Coronary artery (tissue), 2 donors: ENCODE measurements around the gene GXYLT2.

Experiments used
- DNase-seq: peaks from one replicate; pipeline ENCODE4 v3.0.0-alpha.2; 2017; ENCODE audit warnings: low spot score
- H3K27ac ChIP-seq, 2 donors: fragments of 200-600 bp; sonication (generic); one replicate each; pipeline ENCODE4 v1.5.1; 2016 to 2019
- H3K4me3 ChIP-seq: fragments of 200-600 bp; sonication (generic); 2 replicates; pipeline ENCODE4 v1.5.1; 2016; ENCODE audit warnings: mild to moderate bottlenecking, moderate library complexity
- TF ChIP-seq, protein P1 (sequence below): fragments of 200-600 bp; sonication (generic); IDR thresholded peaks from one replicate; pipeline ENCODE4 v1.5.1; 2019; ENCODE audit warnings: antibody characterized with exemption

The GXYLT2 gene

DNA sequence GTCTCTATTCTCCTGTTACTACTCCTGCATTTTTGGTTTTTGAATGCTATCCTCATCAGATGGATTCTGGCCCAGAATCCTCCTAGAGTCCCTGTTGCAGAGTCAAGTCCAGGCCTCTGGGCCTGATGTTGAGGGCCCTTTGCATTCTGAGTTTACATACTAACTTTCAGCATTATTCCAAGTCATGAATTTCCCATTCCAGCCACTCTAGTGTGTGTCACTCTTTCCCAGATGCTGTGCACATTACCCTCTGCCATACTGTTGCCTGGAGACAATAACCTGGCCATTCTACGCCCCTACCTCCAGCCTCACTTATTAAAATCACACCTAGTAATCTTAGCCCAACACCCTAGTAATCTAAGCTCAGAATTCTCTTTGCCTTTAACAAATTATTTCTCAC lies 53.4 kb downstream of the GXYLT2 start:
- no peak for DNase-seq
- H3K27ac ChIP-seq = no peak overlapping the region
- TF ChIP-seq, protein P1, sequence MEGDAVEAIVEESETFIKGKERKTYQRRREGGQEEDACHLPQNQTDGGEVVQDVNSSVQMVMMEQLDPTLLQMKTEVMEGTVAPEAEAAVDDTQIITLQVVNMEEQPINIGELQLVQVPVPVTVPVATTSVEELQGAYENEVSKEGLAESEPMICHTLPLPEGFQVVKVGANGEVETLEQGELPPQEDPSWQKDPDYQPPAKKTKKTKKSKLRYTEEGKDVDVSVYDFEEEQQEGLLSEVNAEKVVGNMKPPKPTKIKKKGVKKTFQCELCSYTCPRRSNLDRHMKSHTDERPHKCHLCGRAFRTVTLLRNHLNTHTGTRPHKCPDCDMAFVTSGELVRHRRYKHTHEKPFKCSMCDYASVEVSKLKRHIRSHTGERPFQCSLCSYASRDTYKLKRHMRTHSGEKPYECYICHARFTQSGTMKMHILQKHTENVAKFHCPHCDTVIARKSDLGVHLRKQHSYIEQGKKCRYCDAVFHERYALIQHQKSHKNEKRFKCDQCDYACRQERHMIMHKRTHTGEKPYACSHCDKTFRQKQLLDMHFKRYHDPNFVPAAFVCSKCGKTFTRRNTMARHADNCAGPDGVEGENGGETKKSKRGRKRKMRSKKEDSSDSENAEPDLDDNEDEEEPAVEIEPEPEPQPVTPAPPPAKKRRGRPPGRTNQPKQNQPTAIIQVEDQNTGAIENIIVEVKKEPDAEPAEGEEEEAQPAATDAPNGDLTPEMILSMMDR = no peak
- no peak overlapping the region for H3K4me3 ChIP-seq

DNA sequence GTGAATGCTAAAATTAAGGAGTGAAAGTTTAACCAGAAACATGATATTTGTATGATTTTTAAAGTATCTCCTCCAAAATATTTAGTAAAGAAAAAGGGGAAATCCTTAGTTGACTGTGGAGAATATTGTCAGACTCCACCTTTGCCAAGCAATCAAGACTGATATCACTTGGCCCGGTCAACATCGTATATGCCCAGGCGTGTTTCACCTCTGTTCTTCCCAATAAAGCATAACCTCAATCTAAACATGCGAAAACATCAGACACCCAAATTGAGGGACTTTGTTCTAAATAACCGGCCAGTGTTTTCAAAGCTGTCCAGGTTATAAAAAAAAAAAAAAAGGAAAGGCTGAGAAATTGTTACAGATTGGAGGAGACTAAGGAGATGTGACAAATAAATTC lies 54.6 kb downstream of the GXYLT2 start:
- Histone ChIP-seq H3K27ac (no peak overlapping the region), H3K4me3 (no peak overlapping the region)
- no peak for DNase-seq

GRCh38 chr3:72944696-72945095 lies 56.9 kb downstream of the GXYLT2 start:
- DNase-seq = no peak
- H3K27ac ChIP-seq = no peak overlapping the region
- TF ChIP-seq, protein P1 = no peak
- no peak overlapping the region for H3K4me3 ChIP-seq

More for the DNA sequence above, 54.6 kb downstream of the GXYLT2 start:
- TF ChIP-seq, protein P1 = no peak

- no peak for DNase-seq
- H3K4me3 ChIP-seq = no peak overlapping the region
- no peak overlapping the region for H3K27ac ChIP-seq
- TF ChIP-seq, protein P1 = no peak
These were observed 60.1 kb downstream of the GXYLT2 start for GRCh38 chr3:72947715-72948490.

DNA sequence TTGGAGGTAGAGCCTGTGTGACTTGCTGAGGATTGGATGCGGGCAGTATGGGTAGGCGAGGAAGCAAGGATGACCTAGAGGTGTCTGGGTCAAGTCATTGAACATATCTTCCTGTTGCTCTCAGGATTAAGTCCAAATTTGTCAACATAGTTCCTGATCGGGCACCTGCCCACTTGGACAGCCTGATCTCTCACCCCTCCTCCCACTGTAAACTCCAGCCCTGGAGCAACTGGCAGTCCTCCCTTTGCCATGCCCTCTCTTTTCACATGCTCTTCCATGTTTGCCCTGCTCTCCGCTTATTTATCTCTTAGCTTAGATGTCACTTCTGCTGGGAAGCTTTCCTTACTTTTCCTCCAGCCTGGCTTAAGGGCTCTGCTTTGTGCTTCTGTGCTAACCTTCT lies 61.2 kb downstream of the GXYLT2 start:
- Histone ChIP-seq H3K27ac (no peak overlapping the region), H3K4me3 (no peak overlapping the region)
- TF ChIP-seq, protein P1 = no peak
- no peak for DNase-seq

DNA sequence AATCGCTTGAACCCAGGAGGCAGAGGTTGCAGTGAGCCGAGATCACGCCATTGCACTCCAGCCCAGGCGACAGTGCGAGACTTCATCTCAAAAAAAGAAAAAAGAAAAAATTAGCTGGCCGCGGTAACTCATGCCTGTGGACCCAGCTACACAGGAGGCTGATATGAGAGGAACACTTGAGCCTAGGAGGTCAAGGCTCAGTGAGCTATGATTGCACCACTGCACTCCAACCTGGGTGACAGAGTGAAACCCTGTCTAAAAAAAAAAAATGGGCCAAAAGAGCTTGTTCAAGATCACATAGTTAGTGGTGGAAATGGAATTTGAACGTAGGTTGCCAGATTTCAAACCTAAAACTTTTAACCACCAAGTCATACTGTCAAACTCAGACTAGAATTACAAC lies 62.5 kb downstream of the GXYLT2 start:
- no peak for DNase-seq
- TF ChIP-seq, protein P1 = no peak
- Histone ChIP-seq H3K4me3 (no peak overlapping the region), H3K27ac (no peak overlapping the region)

- H3K4me3 ChIP-seq = no peak overlapping the region
- no peak for DNase-seq
- TF ChIP-seq, protein P1 = no peak
- H3K27ac ChIP-seq = no peak overlapping the region
These were observed 63.0 kb downstream of the GXYLT2 start for GRCh38 chr3:72950801-72951200.
